MM.1S (cell line): Measurements from ENCODE around the gene LYZL6.

ENCODE experiments used
- DNase-seq: peaks from one replicate; pipeline ENCODE4 v3.0.0-alpha.2; 2015
- H2AFZ ChIP-seq: fragments of 300-600 bp; sonication (generic); 2 replicates; pipeline ENCODE4 v1.6.0; 2016; ENCODE audit warnings: antibody characterized with exemption, low read length
- H3F3A ChIP-seq: fragments of 300-600 bp; sonication (generic); 2 replicates; pipeline ENCODE4 v1.6.1; 2016; ENCODE audit warnings: mild to moderate bottlenecking, antibody characterized with exemption, low read length, moderate library complexity, mixed read lengths; ENCODE audit not compliant: insufficient read depth
- H3K27ac ChIP-seq: fragments of 300-600 bp; sonication (generic); 2 replicates; pipeline ENCODE4 v1.5.1; 2016; ENCODE audit warnings: mild to moderate bottlenecking, low read length
- H3K27me3 ChIP-seq: fragments of 300-600 bp; sonication (generic); replicated peaks from 2 replicates; pipeline ENCODE4 v1.6.0; 2016; ENCODE audit warnings: low read length; ENCODE audit not compliant: insufficient read depth
- H3K36me3 ChIP-seq: fragments of 300-600 bp; sonication (generic); replicated peaks from 2 replicates; pipeline ENCODE4 v1.6.1; 2016; ENCODE audit warnings: mild to moderate bottlenecking, low read length, mixed read lengths; ENCODE audit not compliant: insufficient read depth
- H3K4me1 ChIP-seq: fragments of 300-600 bp; sonication (generic); 2 replicates; pipeline ENCODE4 v1.6.1; 2016; ENCODE audit warnings: low read length, mixed read lengths
- H3K4me2 ChIP-seq: fragments of 300-600 bp; sonication (generic); 2 replicates; pipeline ENCODE4 v1.6.0; 2016; ENCODE audit warnings: low read depth, low read length
- H3K4me3 ChIP-seq: fragments of 300-600 bp; sonication (generic); 2 replicates; pipeline ENCODE4 v1.5.1; 2016; ENCODE audit warnings: low read length, mixed read lengths
- H3K79me2 ChIP-seq: fragments of 300-600 bp; sonication (generic); 2 replicates; pipeline ENCODE4 v1.6.1; 2016; ENCODE audit warnings: mixed run types, low read length, mixed read lengths
- H3K9ac ChIP-seq: fragments of 300-600 bp; sonication (generic); 2 replicates; pipeline ENCODE4 v1.6.1; 2016; ENCODE audit warnings: low read length, mixed read lengths
- H3K9me2 ChIP-seq: fragments of 300-600 bp; sonication (generic); replicated peaks from 2 replicates; pipeline ENCODE4 v1.6.1; 2016; ENCODE audit warnings: mild to moderate bottlenecking, low read length, mixed read lengths; ENCODE audit not compliant: insufficient read depth
- H3K9me3 ChIP-seq: fragments of 300-600 bp; sonication (generic); replicated peaks from 2 replicates; pipeline ENCODE4 v1.6.1; 2016; ENCODE audit warnings: mild to moderate bottlenecking, low read length, mixed read lengths; ENCODE audit not compliant: insufficient read depth
- H4K20me1 ChIP-seq: fragments of 300-600 bp; sonication (generic); 2 replicates; pipeline ENCODE4 v1.6.1; 2016; ENCODE audit warnings: mild to moderate bottlenecking, low read length, moderate library complexity, mixed read lengths; ENCODE audit not compliant: insufficient read depth
- CTCF ChIP-seq: fragments of 300-600 bp; sonication (generic); IDR thresholded peaks from 2 replicates; pipeline ENCODE4 v1.5.1; 2016; ENCODE audit warnings: antibody characterized with exemption, low read length, mixed read lengths
- EZH2 ChIP-seq: fragments of 300-600 bp; sonication (generic); optimal IDR thresholded peaks from 2 replicates; pipeline ENCODE3; 2017; ENCODE audit warnings: low read depth, mild to moderate bottlenecking, antibody characterized with exemption, low read length, mixed read lengths
- EZH2phosphoT487 ChIP-seq: fragments of 300-600 bp; sonication (generic); IDR thresholded peaks from 2 replicates; pipeline ENCODE4 v1.6.1; 2018; ENCODE audit warnings: antibody characterized with exemption, low read length

The LYZL6 gene

GRCh38 chr17:35894206-35894605, 49.3 kb downstream of the LYZL6 start:
- no peak for TF ChIP-seq EZH2phosphoT487
- no peak for TF ChIP-seq CTCF
- TF ChIP-seq EZH2: no peak
- no peaks in the 10 kb centered on the region for H3K9me3 ChIP-seq
- no peak for DNase-seq

GRCh38 chr17:35893751-35894150, 49.8 kb downstream of the LYZL6 start:
- H3K9me3 ChIP-seq: no peaks in the 10 kb centered on the region
- no peak for DNase-seq
- H3K27ac ChIP-seq: no peak overlapping the region
- H3K79me2 ChIP-seq: no peaks in the 10 kb centered on the region
- no peak for TF ChIP-seq EZH2
- H3K9me2 ChIP-seq: no peaks in the 10 kb centered on the region
- H3K27me3 ChIP-seq: no peaks in the 10 kb centered on the region
- peaks cover 18% of the 10 kb centered on the region for H3K4me1 ChIP-seq
- H2AFZ ChIP-seq: no peak overlapping the region
- no peak overlapping the region for H3K4me2 ChIP-seq
- no peaks in the 10 kb centered on the region for H3F3A ChIP-seq
- H3K9ac ChIP-seq: no peak overlapping the region
- no peaks in the 10 kb centered on the region for H3K36me3 ChIP-seq
- H3K4me3 ChIP-seq: no peak overlapping the region
- H4K20me1 ChIP-seq: no peaks in the 10 kb centered on the region

More at GRCh38 chr17:35894206-35894605, 49.3 kb downstream of the LYZL6 start:
- Histone ChIP-seq H3K79me2 (no peaks in the 10 kb centered on the region), H2AFZ (no peak overlapping the region), H3K4me1 (peaks cover 18% of the 10 kb centered on the region), H4K20me1 (no peaks in the 10 kb centered on the region), H3K9me2 (no peaks in the 10 kb centered on the region), H3F3A (no peaks in the 10 kb centered on the region), H3K9ac (no peak overlapping the region), H3K4me3 (no peak overlapping the region), H3K27ac (no peak overlapping the region), H3K4me2 (no peak overlapping the region), H3K36me3 (no peaks in the 10 kb centered on the region), H3K27me3 (no peaks in the 10 kb centered on the region)

GRCh38 chr17:35892091-35893035, 51.1 kb downstream of the LYZL6 start:
- H2AFZ ChIP-seq: no peak overlapping the region
- no peak for TF ChIP-seq CTCF
- no peak for TF ChIP-seq EZH2phosphoT487
- TF ChIP-seq EZH2: no peak
- no peak overlapping the region for H3K27ac ChIP-seq
- H3K9me2 ChIP-seq: no peaks in the 10 kb centered on the region
- H4K20me1 ChIP-seq: no peaks in the 10 kb centered on the region
- H3F3A ChIP-seq: no peaks in the 10 kb centered on the region
- H3K4me3 ChIP-seq: no peak overlapping the region
- H3K79me2 ChIP-seq: no peaks in the 10 kb centered on the region
- H3K36me3 ChIP-seq: no peaks in the 10 kb centered on the region
- H3K4me2 ChIP-seq: peak overlapping the region; percentile 19; the same call in 1 of the 2 replicates
- H3K9ac ChIP-seq: no peak overlapping the region
- no peaks in the 10 kb centered on the region for H3K27me3 ChIP-seq
- no peak for DNase-seq
- H3K4me1 ChIP-seq: peaks cover 18% of the 10 kb centered on the region
- no peaks in the 10 kb centered on the region for H3K9me3 ChIP-seq

- H3K4me1 ChIP-seq: peaks cover 18% of the 10 kb centered on the region
- H3F3A ChIP-seq: no peaks in the 10 kb centered on the region
- H3K4me2 ChIP-seq: no peak overlapping the region
- no peak for TF ChIP-seq CTCF
- H3K27ac ChIP-seq: no peak overlapping the region
- no peaks in the 10 kb centered on the region for H3K79me2 ChIP-seq
- H3K9me2 ChIP-seq: no peaks in the 10 kb centered on the region
- H3K36me3 ChIP-seq: no peaks in the 10 kb centered on the region
- no peak overlapping the region for H3K9ac ChIP-seq
- H3K9me3 ChIP-seq: no peaks in the 10 kb centered on the region
- no peak overlapping the region for H3K4me3 ChIP-seq
- H4K20me1 ChIP-seq: no peaks in the 10 kb centered on the region
- H2AFZ ChIP-seq: no peak overlapping the region
- no peak for DNase-seq
- no peaks in the 10 kb centered on the region for H3K27me3 ChIP-seq
These were observed 52.2 kb downstream of the LYZL6 start for GRCh38 chr17:35891269-35891668.
